Loucy (cell line): ENCODE data around the gene SLC5A2.

Experiments
- EZH2phosphoT487 ChIP-seq: fragments of 200-600 bp; IDR thresholded peaks from 2 replicates; pipeline ENCODE4 v1.6.1; 2018; ENCODE audit warnings: antibody characterized with exemption, mild to moderate bottlenecking, moderate library complexity, borderline replicate concordance
- TF ChIP-seq, protein P1 (sequence below): fragments of 200-600 bp; sonication (generic); conservative IDR thresholded peaks from 2 replicates; pipeline ENCODE4 v1.5.1; 2014; ENCODE audit warnings: mild to moderate bottlenecking, antibody characterized with exemption, low read length

DNA sequence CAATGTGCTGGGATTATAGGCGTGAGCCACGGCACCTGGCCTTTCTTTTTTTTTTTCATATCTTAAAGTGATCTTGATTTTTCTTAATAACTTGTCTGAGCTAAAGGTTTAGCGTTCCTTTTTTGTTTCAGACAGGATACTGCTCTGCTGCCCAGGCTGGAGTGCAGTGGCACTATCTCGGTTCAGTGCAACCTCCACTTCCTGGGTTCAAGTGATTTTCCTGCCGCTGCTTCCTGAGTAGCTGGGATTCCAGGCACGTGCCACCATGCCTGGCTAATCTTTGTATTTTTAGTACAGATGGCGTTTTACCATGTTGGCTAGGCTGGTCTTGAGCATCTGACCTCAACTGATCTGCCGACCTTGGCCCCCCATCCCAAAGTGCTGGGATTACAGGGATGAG lies 21.2 kb downstream of the SLC5A2 start:
- TF ChIP-seq, protein P1, sequence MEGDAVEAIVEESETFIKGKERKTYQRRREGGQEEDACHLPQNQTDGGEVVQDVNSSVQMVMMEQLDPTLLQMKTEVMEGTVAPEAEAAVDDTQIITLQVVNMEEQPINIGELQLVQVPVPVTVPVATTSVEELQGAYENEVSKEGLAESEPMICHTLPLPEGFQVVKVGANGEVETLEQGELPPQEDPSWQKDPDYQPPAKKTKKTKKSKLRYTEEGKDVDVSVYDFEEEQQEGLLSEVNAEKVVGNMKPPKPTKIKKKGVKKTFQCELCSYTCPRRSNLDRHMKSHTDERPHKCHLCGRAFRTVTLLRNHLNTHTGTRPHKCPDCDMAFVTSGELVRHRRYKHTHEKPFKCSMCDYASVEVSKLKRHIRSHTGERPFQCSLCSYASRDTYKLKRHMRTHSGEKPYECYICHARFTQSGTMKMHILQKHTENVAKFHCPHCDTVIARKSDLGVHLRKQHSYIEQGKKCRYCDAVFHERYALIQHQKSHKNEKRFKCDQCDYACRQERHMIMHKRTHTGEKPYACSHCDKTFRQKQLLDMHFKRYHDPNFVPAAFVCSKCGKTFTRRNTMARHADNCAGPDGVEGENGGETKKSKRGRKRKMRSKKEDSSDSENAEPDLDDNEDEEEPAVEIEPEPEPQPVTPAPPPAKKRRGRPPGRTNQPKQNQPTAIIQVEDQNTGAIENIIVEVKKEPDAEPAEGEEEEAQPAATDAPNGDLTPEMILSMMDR = no peak
- no peak for TF ChIP-seq EZH2phosphoT487
